Neural progenitor cell (in vitro differentiated cells): ENCODE results near the gene CCDC6. TPM values are rescaled to one million over a fixed set of nuclear protein-coding genes. Genes with fewer than 3 reads are reported as not detected.
"Not testable (repeated sequence)": the region's sequence is repeated elsewhere in the genome, so short reads cannot be mapped to it uniquely, and the experiment has no call there.

Experiments
- DNase-seq: peaks from one replicate; pipeline ENCODE4 v3.0.0-alpha.2; 2016; ENCODE audit warnings: low spot score
- H2AFZ ChIP-seq: fragments of 200-600 bp; sonication (generic); replicated peaks from 2 replicates; pipeline ENCODE4 v1.6.1; 2016; ENCODE audit warnings: antibody characterized with exemption
- H3F3A ChIP-seq: fragments of 200-600 bp; sonication (generic); 2 replicates; pipeline ENCODE4 v1.6.1; 2016; ENCODE audit warnings: antibody characterized with exemption, low read depth
- H3K27ac ChIP-seq: fragments of 200-600 bp; sonication (generic); 2 replicates; pipeline ENCODE4 v1.5.1; 2016; ENCODE audit warnings: mild to moderate bottlenecking
- H3K27me3 ChIP-seq: fragments of 200-600 bp; sonication (generic); 2 replicates; pipeline ENCODE4 v1.6.1; 2016; ENCODE audit warnings: mild to moderate bottlenecking, moderate library complexity
- H3K36me3 ChIP-seq: fragments of 200-600 bp; sonication (generic); 2 replicates; pipeline ENCODE4 v1.5.1; 2016
- H3K4me1 ChIP-seq: fragments of 200-600 bp; sonication (generic); 2 replicates; pipeline ENCODE4 v1.6.1; 2016; ENCODE audit warnings: mixed run types
- H3K4me2 ChIP-seq: fragments of 200-600 bp; sonication (generic); 2 replicates; pipeline ENCODE4 v1.6.1; 2016
- H3K4me3 ChIP-seq: fragments of 200-600 bp; sonication (generic); 2 replicates; pipeline ENCODE4 v1.5.1; 2016
- H3K79me2 ChIP-seq: fragments of 200-600 bp; sonication (generic); 2 replicates; pipeline ENCODE4 v1.6.1; 2016; ENCODE audit warnings: low read depth
- H3K9ac ChIP-seq: fragments of 200-600 bp; sonication (generic); 2 replicates; pipeline ENCODE4 v1.6.1; 2016
- H3K9me3 ChIP-seq: fragments of 200-600 bp; sonication (generic); 2 replicates; pipeline ENCODE4 v1.5.1; 2016; ENCODE audit warnings: low read depth
- H4K20me1 ChIP-seq: fragments of 200-600 bp; sonication (generic); 2 replicates; pipeline ENCODE4 v1.6.1; 2016; ENCODE audit warnings: low read depth
- H3K27ac Mint-ChIP-seq: 3 replicates; pipeline ENCODE4 v1.8.0; 2021; ENCODE audit warnings: mixed read lengths
- H3K27me3 Mint-ChIP-seq: 2 replicates; pipeline ENCODE4 v1.8.0; 2022; ENCODE audit warnings: low read depth, mild to moderate bottlenecking, inconsistent platforms, moderate library complexity, mixed read lengths; ENCODE audit not compliant: insufficient read depth
- H3K36me3 Mint-ChIP-seq: 3 replicates; pipeline ENCODE4 v1.8.0; 2021; ENCODE audit warnings: mixed read lengths
- H3K4me1 Mint-ChIP-seq: 3 replicates; pipeline ENCODE4 v1.8.0; 2021; ENCODE audit warnings: mixed read lengths
- H3K4me3 Mint-ChIP-seq: 3 replicates; pipeline ENCODE4 v1.8.0; 2021; ENCODE audit warnings: mild to moderate bottlenecking, moderate library complexity, mixed read lengths
- H3K9me3 Mint-ChIP-seq: 3 replicates; pipeline ENCODE4 v1.8.0; 2020; ENCODE audit warnings: mixed read lengths
- CTCF ChIP-seq: fragments of 200-600 bp; sonication (generic); IDR thresholded peaks from 2 replicates; pipeline ENCODE4 v1.5.1; 2017; ENCODE audit warnings: antibody characterized with exemption, mild to moderate bottlenecking
- EZH2 ChIP-seq: fragments of 200-600 bp; sonication (generic); IDR thresholded peaks from 2 replicates; pipeline ENCODE4 v1.6.1; 2017; ENCODE audit warnings: antibody characterized with exemption, mild to moderate bottlenecking, moderate library complexity
- EZH2phosphoT487 ChIP-seq: fragments of 200-600 bp; sonication (generic); IDR thresholded peaks from 2 replicates; pipeline ENCODE4 v1.6.1; 2017; ENCODE audit warnings: antibody characterized with exemption
- total RNA-seq: library from RNA; depleted of rRNA; stranded (reverse); fragments of >200 nt; gene quantifications from 2 replicates; pipeline ENCODE4 v1.2.3, GENCODE V29; 2015; ENCODE audit warnings: low replicate concordance

CCDC6 gene
- 23.1 and 29.4 TPM in 2 replicates for total RNA-seq

GRCh38 chr10:59906417-59907202, at the start of gene CCDC6:
CCDC6 (minus strand) TSS chr10:59906556; CDS start chr10:59906424, 132 bp downstream.
- Mint-ChIP-seq H3K36me3 (peaks cover 6% of the 10 kb centered on the region), H3K27ac (peak within 1 kb of the TSS; percentile 95), H3K9me3 (no peaks in the 10 kb centered on the region), H3K4me3 (peak within 1 kb of the TSS; percentile 100), H3K4me1 (peaks cover 40% of the 10 kb centered on the region), H3K27me3 (peaks cover 5% of the 10 kb centered on the region)
- Histone ChIP-seq H3K4me1 (peaks cover 34% of the 10 kb centered on the region), H4K20me1 (peaks cover 33% of the 10 kb centered on the region), H3K4me3 (peak within 1 kb of the TSS; percentile 89), H3K36me3 (no peaks in the 10 kb centered on the region), H3K27ac (peak within 1 kb of the TSS; percentile 83), H3F3A (peaks cover 32% of the 10 kb centered on the region), H3K9ac (peak within 1 kb of the TSS; percentile 54), H3K4me2 (peak within 1 kb of the TSS; percentile 83), H3K9me3 (no peaks in the 10 kb centered on the region), H3K27me3 (no peaks in the 10 kb centered on the region), H3K79me2 (peaks cover 51% of the 10 kb centered on the region), H2AFZ (peak within 1 kb of the TSS; percentile 74)
- DNase-seq: peak; percentile 96
- TF ChIP-seq CTCF: peak; percentile 62
- TF ChIP-seq EZH2: peak; percentile 47
- no peak for TF ChIP-seq EZH2phosphoT487

- H4K20me1 ChIP-seq: no peaks in the 10 kb centered on the region
- no peak overlapping the region for H3K4me3 ChIP-seq
- H3K27me3 ChIP-seq: no peaks in the 10 kb centered on the region
- H3K9me3 ChIP-seq: no peaks in the 10 kb centered on the region
- H3K4me1 Mint-ChIP-seq: no peaks in the 10 kb centered on the region
- no peaks in the 10 kb centered on the region for H3K36me3 Mint-ChIP-seq
- H3K4me3 Mint-ChIP-seq: no peak overlapping the region
- H3K79me2 ChIP-seq: no peaks in the 10 kb centered on the region
- no peak overlapping the region for H3K4me2 ChIP-seq
- TF ChIP-seq EZH2phosphoT487 (no peak), EZH2 (no peak), CTCF (no peak)
- peaks cover 4% of the 10 kb centered on the region for H3K27me3 Mint-ChIP-seq
- no peaks in the 10 kb centered on the region for H3K36me3 ChIP-seq
- H3F3A ChIP-seq: no peaks in the 10 kb centered on the region
- H2AFZ ChIP-seq: no peak overlapping the region
- no peak overlapping the region for H3K27ac ChIP-seq
- no peak overlapping the region for H3K27ac Mint-ChIP-seq
- H3K9me3 Mint-ChIP-seq: no peaks in the 10 kb centered on the region
- DNase-seq: no peak
- H3K4me1 ChIP-seq: no peaks in the 10 kb centered on the region
- H3K9ac ChIP-seq: no peak overlapping the region
Measured at GRCh38 chr10:59954296-59954695, 47.9 kb upstream of the CCDC6 start.

- H3K4me2 ChIP-seq: not testable (repeated sequence)
Measured at GRCh38 chr10:59953711-59954110, 47.4 kb upstream of the CCDC6 start.

GRCh38 chr10:59950105-59950504, 43.7 kb upstream of the CCDC6 start:
- no peak overlapping the region for H3K9ac ChIP-seq
- no peaks in the 10 kb centered on the region for H3K9me3 Mint-ChIP-seq
- TF ChIP-seq EZH2phosphoT487 (no peak), EZH2 (no peak), CTCF (no peak)
- no peak overlapping the region for H3K4me3 ChIP-seq
- H3K36me3 ChIP-seq: no peaks in the 10 kb centered on the region
- H3F3A ChIP-seq: no peaks in the 10 kb centered on the region
- H3K79me2 ChIP-seq: no peaks in the 10 kb centered on the region
- H3K27ac ChIP-seq: no peak overlapping the region
- H3K27me3 Mint-ChIP-seq: peaks cover 4% of the 10 kb centered on the region
- no peaks in the 10 kb centered on the region for H3K9me3 ChIP-seq
- H3K4me3 Mint-ChIP-seq: no peak overlapping the region
- no peaks in the 10 kb centered on the region for H3K4me1 ChIP-seq
- H3K4me1 Mint-ChIP-seq: no peaks in the 10 kb centered on the region
- H3K27me3 ChIP-seq: no peaks in the 10 kb centered on the region
- H4K20me1 ChIP-seq: no peaks in the 10 kb centered on the region
- H3K27ac Mint-ChIP-seq: no peak overlapping the region
- DNase-seq: no peak
- no peak overlapping the region for H3K4me2 ChIP-seq
- no peak overlapping the region for H2AFZ ChIP-seq
- H3K36me3 Mint-ChIP-seq: no peaks in the 10 kb centered on the region

More at GRCh38 chr10:59953711-59954110, 47.4 kb upstream of the CCDC6 start:
- H3K27ac ChIP-seq, H4K20me1 ChIP-seq, H3K36me3 ChIP-seq, H3K9ac ChIP-seq, H3K4me3 ChIP-seq, H3K27me3 Mint-ChIP-seq, DNase-seq, H3K4me1 Mint-ChIP-seq, H3K27ac Mint-ChIP-seq, H3K9me3 Mint-ChIP-seq, H3K9me3 ChIP-seq, H3K4me1 ChIP-seq, H3K27me3 ChIP-seq, H3F3A ChIP-seq, H3K79me2 ChIP-seq, H3K4me3 Mint-ChIP-seq, H3K36me3 Mint-ChIP-seq, H2AFZ ChIP-seq: not testable (repeated sequence)
